ELR (cell line): ENCODE data around the gene AOC2.
"Not testable (repeated sequence)": the region's sequence is repeated elsewhere in the genome, so short reads cannot be mapped to it uniquely, and the experiment has no call there.

ENCODE experiments used
- DNase-seq: peaks from one replicate; pipeline ENCODE4 v3.0.0-alpha.2; 2015; ENCODE audit warnings: low read depth

Gene AOC2

DNA sequence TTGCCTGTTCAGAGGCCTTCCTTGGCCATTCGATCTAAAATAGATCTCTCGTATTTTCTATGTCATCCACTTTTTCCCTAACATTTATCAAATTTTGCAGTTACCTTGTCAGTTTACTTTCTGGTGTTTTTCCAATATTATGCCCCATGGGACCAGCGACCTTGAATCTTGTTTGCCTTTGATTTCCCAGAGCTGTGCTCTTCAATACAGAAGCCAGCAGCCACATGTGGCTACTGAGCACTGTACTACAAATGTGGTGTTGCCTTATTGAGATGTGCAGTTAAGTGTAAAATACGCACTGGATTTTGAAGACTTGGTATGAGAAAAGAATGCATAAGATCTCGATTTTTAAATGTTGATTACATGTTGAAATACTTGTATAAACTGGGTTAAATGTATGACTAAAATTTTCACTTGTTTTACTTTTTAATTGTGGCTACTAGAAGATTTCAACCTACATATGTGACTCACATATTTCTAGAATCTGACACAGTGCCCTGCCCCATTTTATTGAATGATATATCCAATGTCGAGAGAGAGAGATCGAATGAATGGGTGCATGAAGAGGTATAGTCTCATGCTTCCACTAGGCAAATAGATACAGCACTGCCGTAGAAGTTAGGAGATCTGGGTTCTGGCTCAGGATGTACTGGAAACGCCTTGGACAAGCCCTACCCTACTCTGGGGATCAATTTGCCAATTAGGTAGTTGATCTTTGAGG lies 12.0 kb upstream of the AOC2 start:
- peak; percentile 50 for DNase-seq

DNA sequence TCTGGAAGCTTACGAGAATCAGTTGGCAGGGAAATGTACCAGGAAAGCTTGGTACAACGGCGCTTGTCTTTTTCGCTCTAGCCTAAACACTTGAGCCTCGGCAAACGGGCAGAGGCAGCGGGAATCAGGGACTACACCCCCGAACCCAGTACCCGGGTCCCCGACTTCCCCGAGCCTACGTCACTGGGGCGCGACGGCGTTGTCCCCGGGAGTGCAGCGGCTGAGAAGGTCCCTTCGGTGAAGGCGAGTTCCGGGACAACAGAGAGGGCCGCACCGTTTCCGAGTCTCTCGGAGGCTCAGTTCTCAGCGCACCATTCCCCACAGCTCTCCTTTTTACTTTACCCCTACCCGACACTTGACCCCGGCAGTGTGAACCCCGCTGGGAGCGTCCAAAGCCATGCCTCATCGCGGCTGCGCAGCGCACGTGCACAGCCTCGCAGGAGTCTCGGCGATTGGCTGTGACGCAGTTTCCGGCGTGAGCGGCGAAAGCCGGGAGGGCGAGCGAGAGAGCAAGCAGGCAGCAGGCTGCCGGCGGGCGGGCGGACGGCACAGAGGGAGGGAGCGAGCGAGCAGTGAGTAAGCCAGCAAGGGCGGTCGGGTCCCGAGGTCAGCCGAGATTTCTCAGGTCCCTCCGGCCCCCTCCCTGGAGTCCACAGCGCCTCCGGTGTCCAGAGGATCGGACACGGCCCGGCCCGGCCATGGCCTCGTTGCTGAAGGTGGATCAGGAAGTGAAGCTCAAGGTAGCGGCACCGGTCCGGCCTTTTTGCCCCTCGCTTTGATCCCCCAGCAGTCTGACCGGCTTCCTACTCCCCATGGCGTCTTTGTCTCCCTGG lies 11.2 kb upstream of the AOC2 start, which contains the start of gene PSME3:
Gene PSME3, plus strand, starts transcription at position 464 of the 833 bp plus-strand sequence. Its CDS starts 235 bp downstream, at position 699.
- peak; percentile 95 for DNase-seq

DNA sequence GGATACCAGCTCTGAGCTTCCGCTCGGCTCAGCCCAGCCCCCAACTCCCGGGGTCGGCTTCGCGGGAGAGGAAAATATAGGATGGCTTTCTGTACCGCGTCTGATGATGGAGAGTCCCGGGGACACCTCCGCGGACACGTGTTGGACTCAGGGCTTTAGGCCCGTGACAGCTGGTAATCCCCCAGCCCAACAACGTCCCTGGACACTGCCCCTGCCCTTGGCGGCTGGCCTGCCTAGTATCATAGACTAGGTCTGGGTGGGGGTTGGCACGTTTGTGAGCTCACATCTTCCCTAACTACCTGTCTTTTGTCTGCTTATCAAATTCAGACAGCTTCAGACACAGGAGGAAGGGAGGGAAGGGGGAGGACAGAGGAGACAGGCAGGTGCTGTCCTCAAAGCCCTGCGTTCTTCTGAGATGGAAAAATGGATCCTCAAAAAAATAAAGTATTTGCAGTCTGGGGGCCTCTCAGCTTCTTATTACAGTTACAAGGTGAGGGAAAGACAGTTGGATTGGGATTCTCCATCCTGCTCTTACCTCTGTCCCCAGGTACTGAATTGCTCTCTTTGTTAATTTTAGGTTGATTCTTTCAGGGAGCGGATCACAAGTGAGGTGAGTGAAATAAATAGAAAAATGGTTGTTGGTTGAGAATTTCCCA lies 10.5 kb upstream of the AOC2 start:
- DNase-seq: no peak

DNA sequence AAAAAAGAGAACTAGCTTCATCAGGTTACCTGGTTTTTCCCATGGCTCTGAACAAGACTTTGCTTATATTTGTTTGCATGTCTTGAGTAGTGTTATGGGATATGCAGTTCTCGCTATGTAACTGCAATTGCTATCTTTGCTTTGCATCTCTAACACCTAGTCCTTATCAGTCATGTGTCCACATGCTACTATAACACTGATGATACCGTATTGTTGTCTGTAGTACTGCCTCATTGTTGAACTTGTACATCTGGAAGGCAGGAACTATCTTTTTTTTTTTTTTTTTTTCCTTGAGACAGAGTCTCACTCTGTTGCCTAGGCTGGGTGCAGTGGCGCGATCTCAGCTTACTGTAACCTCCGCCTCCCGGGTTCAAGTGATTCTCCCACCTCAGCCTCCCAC lies 8.6 kb upstream of the AOC2 start:
- DNase-seq: no peak

DNA sequence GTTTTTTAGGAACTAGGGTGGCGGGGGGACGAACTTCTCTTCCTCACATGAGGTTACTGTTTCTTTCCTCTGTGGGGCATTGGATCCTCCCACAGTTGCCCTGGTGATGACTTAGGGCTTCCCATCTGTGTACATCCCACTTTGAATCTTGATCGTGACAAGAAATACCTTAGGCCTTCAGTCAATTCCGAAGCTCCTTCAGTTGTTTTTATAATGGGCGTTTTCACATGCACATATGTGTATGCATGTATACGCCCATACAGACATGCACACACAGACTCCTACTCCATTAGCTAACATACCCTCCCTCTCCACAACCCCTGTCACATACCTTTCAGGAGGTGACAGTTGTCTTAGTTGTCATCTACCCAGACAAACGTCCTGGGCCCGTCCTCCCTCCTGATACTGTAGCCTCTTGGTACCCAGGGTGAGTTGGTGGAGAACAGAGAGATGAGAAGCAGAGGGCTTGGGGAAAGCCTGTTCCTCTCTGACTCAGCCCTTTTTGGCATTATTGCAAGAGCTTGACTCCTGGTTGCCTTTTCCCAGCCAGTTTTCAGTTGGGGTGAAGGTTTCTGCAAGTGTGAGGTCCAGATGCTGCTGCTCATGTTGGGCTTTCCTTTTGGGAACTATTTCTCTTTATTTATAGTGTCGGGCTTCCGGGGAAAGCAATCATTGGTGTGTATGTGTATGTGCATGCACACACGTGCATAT lies 2.2 kb upstream of the AOC2 start:
- DNase-seq: no peak

DNA sequence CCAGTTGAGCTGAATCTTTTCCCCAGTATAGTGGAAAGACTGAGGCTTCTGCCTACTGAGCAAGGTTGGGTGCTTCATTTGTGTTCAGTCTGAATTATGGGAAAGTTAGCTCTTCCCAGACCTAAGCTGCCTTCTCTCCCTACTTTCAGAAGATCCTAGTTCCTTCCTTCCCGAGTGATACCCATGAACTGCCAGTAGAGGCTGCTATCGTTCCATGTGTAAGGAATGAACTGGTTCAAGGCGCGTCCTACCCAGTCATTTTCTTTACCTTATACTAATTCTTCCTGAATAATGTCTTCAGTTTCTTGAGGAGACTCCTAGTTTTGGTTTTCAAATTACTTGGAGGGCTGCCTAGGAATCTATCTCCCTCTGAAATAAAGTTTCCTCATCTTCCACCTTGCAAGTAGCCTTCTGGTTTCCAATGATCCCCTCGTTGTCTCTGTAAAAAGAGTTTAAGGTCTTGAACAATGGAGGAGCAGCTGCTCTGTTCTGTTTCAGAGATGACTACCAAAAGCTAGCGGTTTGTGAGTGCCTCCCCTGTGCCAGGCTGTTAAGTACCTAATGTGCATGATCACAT lies 934 bp upstream of the AOC2 start:
- DNase-seq: peak; percentile 78

DNA sequence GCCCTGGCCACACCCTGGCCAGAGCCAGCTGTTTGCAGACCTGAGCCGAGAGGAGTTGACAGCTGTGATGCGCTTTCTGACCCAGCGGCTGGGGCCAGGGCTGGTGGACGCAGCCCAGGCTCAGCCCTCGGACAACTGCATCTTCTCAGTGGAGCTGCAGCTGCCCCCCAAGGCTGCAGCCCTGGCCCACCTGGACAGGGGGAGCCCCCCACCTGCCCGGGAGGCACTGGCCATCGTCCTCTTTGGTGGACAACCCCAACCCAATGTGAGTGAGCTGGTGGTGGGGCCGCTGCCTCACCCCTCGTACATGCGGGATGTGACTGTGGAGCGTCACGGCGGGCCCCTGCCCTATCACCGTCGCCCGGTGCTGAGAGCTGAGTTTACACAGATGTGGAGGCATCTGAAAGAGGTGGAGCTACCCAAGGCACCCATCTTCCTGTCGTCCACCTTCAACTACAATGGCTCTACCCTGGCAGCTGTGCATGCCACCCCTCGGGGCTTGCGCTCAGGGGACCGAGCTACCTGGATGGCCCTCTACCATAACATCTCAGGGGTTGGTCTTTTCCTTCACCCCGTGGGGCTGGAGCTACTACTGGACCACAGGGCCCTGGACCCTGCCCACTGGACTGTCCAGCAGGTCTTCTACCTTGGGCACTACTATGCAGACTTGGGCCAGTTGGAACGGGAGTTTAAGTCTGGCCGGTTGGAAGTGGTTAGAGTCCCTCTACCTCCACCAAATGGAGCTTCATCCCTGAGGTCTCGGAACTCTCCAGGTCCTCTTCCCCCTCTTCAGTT lies 578 bp downstream of the AOC2 start:
- DNase-seq: no peak

DNA sequence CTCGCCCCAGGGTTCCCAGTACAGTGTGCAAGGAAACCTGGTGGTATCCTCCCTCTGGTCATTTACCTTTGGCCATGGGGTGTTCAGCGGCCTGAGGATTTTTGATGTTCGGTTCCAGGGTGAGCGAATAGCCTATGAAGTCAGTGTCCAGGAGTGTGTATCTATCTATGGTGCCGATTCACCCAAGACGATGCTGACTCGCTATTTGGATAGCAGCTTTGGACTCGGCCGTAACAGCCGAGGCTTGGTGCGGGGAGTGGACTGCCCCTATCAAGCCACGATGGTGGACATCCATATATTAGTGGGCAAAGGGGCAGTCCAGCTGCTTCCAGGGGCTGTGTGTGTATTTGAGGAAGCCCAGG lies 1.2 kb downstream of the AOC2 start:
- DNase-seq: no peak

DNA sequence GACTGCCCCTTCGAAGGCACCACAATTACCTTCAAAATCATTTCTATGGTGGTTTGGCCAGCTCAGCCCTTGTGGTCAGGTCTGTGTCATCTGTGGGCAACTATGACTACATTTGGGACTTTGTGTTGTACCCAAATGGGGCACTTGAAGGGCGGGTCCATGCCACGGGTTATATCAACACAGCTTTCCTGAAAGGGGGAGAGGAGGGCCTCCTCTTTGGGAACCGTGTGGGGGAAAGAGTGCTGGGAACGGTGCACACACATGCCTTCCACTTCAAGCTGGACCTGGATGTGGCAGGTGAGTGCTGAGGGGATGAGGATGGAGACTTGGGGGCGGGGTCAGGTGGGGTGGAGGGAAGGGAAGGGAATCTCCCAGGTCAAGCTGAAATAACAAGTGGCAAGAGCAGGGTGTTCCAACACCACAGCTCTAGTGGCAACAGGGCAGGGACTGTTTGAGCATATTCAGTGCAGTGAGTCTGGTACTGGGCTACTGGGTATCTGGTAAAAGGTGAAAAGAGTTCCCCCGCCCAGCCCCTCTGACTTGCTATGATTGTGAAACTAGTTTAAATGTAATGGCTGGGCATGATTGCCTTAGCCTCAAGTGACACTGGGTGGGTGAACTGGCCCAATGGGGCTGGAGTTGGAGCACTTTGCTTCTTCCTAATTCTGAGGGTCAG lies 1.7 kb downstream of the AOC2 start:
- peak; percentile 24 for DNase-seq

DNA sequence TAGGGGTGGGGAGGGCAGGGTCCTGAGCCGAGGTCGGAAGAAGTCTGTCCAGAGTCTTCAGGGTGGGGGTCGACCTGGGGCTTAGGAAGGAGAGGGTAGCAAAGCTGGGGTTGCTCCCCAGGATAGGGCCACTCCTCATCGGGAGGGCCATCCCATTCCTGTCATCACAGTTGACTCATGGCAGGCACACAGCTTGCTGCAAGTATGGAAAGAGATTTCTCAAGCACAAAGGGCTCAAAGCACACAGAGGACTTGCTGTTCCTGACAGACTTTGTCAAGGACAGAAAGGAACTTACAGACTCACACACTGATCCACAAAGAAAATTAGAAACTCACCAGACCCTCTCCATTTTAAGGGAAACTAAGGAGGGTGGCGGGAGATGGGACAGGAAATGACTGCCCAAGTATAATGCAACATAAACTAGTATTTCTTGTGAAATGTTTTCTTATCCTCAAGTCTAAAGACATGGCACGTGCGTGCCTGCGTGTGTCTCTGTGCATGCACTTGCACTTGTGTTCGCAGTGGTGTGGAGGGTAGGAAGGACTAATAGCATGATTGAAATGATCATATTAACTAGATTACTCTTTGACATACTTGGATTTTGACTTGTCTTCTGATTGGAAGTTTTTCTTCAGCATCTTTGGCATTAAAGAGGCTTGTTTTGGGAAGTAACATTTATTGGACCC lies 2.4 kb downstream of the AOC2 start:
- peak; percentile 50 for DNase-seq

DNA sequence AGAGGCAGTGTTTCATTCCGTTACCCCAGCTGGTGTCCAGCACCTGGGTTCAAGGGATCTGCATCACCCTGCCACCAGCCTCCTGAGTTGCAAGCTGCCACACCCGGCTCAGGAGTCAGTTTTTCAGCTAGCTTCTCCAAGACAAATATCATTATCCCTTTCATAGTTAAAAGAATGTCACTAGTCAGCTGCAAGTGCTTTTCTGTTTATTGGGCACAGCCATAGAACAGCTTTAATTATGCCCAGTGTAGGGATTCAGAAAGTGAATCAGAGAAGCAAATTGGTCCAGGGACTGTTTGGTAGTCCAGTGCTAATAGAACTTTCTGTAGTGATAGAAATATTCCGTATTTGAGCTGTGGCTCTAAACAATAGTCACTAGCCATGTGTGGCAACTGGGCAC lies 3.7 kb downstream of the AOC2 start:
- no peak for DNase-seq

DNA sequence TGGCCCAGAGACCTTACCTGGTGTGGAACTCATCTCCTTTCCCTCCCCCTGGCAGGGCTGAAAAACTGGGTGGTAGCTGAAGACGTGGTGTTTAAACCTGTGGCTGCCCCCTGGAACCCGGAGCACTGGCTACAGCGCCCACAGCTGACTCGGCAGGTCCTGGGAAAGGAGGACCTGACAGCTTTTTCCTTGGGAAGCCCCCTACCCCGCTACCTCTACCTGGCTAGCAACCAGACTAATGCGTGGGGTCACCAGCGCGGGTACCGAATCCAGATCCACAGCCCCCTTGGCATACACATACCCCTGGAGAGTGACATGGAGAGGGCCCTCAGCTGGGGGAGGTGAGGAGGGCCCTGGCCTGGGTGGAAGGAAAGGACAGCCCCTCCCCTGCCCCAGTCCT lies 4.7 kb downstream of the AOC2 start:
- DNase-seq: no peak

DNA sequence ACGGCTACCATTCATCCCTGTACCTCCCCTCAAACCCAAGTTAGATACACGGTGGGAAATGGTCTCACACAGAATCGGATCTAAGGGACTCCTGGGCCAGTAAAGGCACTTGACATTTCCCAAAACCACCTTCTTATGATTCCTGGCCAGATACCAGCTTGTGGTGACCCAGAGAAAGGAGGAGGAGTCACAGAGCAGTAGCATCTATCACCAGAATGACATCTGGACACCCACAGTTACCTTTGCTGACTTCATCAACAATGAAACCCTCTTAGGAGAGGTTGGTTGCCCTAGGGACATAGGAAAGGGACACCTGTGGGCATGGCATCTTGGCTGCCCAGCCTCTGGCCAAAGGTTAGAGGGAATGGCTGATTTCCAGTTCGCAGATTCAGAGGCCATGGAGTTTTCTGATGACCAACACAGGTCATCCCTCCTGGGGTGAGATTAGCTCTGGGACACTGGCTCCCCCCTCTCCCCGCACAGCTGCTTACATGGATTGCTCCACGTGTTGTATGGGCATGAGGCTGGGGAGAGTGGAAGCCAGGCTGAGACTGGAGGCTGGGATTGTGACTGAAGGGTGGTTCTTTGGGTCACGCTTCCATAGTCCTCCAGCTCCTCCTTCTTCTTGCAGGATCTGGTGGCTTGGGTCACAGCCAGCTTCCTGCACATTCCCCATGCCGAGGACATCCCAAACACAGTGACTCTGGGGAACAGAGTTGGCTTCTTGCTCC lies 5.2 kb downstream of the AOC2 start:
- DNase-seq: no peak

DNA sequence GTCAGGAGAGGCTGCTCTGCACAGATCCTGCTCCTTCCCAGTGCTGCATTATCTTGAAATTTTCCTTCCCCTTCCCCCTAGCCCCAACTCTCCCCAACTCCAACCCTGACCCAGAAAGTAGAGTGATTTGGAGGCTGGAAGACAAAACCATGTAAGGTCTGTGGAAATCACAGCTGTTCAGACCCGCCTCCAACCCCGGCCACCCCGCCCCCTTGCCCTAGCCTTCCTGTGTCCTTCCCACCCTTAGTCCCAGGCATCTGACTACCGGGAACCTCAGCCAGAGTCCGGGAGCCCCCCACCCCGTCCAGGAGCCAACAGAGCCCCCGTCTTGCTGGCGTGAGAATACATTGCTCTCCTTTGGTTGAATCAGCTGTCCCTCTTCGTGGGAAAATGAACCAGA lies 6.6 kb downstream of the AOC2 start, which contains the start of gene AOC3:
Gene AOC3, plus strand, starts transcription at position 246 of the 400 bp plus-strand sequence. Its CDS starts 145 bp downstream, at position 391.
- no peak for DNase-seq

DNA sequence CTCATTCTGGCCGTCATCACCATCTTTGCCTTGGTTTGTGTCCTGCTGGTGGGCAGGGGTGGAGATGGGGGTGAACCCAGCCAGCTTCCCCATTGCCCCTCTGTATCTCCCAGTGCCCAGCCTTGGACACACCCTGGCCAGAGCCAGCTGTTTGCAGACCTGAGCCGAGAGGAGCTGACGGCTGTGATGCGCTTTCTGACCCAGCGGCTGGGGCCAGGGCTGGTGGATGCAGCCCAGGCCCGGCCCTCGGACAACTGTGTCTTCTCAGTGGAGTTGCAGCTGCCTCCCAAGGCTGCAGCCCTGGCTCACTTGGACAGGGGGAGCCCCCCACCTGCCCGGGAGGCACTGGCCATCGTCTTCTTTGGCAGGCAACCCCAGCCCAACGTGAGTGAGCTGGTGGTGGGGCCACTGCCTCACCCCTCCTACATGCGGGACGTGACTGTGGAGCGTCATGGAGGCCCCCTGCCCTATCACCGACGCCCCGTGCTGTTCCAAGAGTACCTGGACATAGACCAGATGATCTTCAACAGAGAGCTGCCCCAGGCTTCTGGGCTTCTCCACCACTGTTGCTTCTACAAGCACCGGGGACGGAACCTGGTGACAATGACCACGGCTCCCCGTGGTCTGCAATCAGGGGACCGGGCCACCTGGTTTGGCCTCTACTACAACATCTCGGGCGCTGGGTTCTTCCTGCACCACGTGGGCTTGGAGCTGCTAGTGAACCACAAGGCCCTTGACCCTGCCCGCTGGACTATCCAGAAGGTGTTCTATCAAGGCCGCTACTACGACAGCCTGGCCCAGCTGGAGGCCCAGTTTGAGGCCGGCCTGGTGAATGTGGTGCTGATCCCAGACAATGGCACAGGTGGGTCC lies 7.2 kb downstream of the AOC2 start:
- not testable (repeated sequence) for DNase-seq

DNA sequence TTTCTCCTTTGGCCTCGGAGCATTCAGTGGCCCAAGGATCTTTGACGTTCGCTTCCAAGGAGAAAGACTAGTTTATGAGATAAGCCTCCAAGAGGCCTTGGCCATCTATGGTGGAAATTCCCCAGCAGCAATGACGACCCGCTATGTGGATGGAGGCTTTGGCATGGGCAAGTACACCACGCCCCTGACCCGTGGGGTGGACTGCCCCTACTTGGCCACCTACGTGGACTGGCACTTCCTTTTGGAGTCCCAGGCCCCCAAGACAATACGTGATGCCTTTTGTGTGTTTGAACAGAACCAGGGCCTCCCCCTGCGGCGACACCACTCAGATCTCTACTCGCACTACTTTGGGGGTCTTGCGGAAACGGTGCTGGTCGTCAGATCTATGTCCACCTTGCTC lies 8.0 kb downstream of the AOC2 start:
- DNase-seq: no peak

DNA sequence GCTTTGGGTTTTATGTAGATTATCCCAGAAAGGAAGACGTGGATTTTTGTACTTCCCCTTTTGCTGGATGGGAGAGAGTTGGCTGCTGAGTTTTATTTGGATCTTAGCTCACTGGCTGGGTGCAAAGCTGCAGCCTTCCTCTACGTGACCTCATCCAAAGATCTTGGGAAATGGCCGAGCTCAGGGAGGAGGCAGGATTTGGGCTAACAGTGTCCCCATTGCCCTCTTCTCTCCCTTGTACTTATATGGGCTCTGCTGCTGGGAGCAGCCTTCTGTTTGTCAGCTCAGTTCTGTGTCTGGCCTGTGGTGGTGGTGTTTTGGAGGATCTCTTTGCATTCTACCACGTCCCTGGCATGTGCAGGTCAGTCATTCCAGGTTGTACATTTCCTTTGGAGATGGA lies 8.6 kb downstream of the AOC2 start:
- DNase-seq: no peak

DNA sequence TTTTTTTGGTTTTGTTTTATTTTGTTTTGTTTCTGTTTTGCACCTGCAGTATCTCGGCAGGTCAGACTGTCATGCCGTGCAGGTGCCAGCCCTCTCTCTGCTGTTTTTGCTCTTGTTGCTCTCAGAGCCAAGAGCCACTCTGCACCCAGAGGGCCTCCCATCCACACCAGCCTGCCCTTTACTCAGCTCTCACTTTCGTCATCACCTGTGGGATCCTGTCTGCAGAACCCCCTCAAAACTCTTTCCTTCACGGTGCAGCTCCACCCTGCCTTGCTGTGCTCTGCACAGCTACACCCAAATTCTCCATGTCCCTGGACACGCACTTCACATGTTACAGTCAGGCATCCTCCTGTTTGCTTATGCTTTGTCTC lies 9.2 kb downstream of the AOC2 start:
- no peak for DNase-seq
